ENCODE measurements around the gene GABRE. TPM values are rescaled to one million over a fixed set of nuclear protein-coding genes. Genes with fewer than 3 reads are reported as not detected.

The GABRE gene
- 28.9 and 41.3 TPM in 2 replicates for total RNA-seq

DNA sequence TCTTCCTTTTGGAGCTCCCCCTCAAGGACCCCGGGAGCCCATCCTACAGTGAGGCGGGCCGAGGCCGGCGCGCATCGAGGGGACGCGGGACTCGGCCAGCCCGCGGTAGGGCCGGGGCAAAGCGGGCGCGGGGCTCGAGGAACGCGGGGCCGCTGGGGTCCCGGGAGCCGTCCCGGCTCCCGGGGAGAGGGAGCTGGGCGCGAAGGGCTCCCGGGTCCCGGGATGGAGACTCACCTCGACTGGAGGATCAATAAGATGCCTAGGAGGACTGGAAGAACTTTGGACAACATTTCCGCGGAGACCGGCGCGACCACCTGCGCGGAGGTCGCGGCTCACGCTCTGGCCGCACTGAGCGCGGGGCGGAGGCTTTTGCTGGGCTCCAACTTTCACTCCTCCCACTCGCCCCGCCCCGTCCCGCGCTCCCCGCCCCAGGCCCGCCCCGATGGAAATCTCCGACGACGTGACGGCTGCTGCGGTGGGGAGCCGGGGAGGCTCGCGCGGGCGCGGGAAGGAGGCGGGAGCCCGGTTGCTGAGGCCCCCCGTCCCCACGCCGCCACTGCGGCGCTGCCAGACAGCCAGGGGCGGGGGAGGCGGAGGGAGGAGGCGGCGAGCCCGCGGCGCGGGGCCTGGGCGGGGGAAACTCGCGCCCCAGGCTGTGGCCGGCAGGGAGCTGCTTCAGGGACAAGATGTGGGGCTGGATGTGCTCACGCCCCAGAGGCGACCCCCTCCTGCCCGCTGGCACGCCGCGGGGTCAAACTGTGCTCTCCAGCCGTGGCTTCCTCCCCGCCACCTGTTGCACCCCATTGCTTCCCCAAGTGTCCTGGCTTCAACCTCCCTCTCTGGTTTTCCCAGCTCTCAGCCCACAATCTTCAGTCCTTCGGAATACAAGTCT, at the start of gene GABRE:
Gene GABRE, minus strand, starts transcription at position 341 of the 892 bp plus-strand sequence. Its CDS starts 51 bp downstream, at position 290.

GRCh38 chrX:151912780-151913179, 61.7 kb downstream of the GABRE start, which contains the start of gene MAGEA4:
Gene MAGEA4 (plus strand): TSS chrX:151912889. CDS start chrX:151923665, 10,776 bp downstream.

Other genes with a start within 250 kb of the GABRE start
- gene CNGA2, start 239.9 kb downstream of the GABRE start, total RNA-seq, result not detected in 2 replicates
- not detected in 2 replicates for gene MAGEA4, start 61.8 kb downstream of the GABRE start, total RNA-seq
- gene MAGEA10, start 163.9 kb upstream of the GABRE start, total RNA-seq, result not detected in 2 replicates

Data from smooth muscle cell of the umbilical artery (primary cell).